Measurements from ENCODE around the gene C10orf105. TPM values are rescaled to one million over a fixed set of nuclear protein-coding genes. Genes with fewer than 3 reads are reported as not detected.
A peak's percentile ranks its signal among the peaks of the same experiment; 100 is the strongest.

C10orf105 gene
- total and polyA plus RNA-seq, 2 donors (not counting 1 experiment from before 2014, with no cell fraction given): under 0.01 to 0.14 TPM

DNA sequence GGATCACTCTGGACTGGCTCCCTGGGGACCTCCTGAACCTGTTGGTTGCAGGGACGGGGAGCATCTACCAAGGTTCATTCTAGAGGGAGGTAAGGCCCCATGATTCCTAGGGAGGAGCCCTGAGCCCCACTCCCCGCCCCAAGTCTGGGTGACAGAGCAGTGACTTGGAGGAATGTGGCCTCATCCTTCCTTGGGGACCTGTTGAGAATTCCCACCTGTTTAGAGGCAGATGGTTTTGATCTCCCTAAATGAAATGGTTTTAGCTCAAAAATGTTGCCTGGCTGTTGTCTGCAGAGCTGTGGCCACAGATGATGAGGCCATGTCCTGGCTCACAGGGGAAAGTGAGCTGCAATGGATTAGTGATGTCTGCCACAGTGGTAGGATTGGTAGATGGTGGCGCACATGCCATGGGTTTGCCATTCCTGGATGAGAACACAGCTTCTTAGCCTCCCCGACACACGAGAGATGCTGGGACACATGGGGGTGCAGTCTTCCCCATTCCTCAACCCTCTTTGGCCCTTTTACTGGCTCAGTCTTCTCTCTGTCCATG, 12.3 kb downstream of the C10orf105 start:
- Histone ChIP-seq H3K4me2 (ENCODE audit: extremely low read depth, insufficient read depth, low read length) (no peak overlapping the region), H3K79me2 (ENCODE audit: control insufficient read depth, insufficient read depth, low read length) (no peaks in the 10 kb centered on the region), H3K9ac (ENCODE audit: insufficient read depth, low read length) (no peak overlapping the region), H3K4me1 (ENCODE audit: control insufficient read depth, extremely low read depth, insufficient read depth, low read length) (no peaks in the 10 kb centered on the region), H3K9me3 (ENCODE audit: control insufficient read depth, insufficient read depth, low read depth, low read length) (no peaks in the 10 kb centered on the region), H3K27ac (ENCODE audit: insufficient read depth, low read length) (no peak overlapping the region), H3K4me3 (replicated peaks in 1 of 4; ENCODE audit: control extremely low read depth in 1 of 4, insufficient read depth in 1 of 4, low read depth in 3 of 4, low read length in 4 of 4) (no peak overlapping the region), H3K27me3 (ENCODE audit: control insufficient read depth, insufficient read depth, low read length) (peaks cover 12% of the 10 kb centered on the region), H3K36me3 (ENCODE audit: control insufficient read depth, insufficient read depth, low read length) (no peaks in the 10 kb centered on the region), H4K20me1 (ENCODE audit: control insufficient read depth, extremely low read depth, insufficient read depth, low read length) (no peaks in the 10 kb centered on the region), H2AFZ (ENCODE audit: low read length) (no peak overlapping the region)
- DNase-seq (ENCODE audit: low read depth in 2 of 2): no peak
- TF ChIP-seq CTCF (conservative IDR thresholded peaks at IDR 0.05 in 1 of 2, IDR thresholded peaks at IDR 0.05 in 1 of 2; ENCODE audit: low read depth in 1 of 2, low read length in 2 of 2) (no peak), EZH2 (IDR thresholded peaks at IDR 0.05; ENCODE audit: low read length, missing control alignments) (no peak)

- Histone ChIP-seq H3K27me3 (ENCODE audit: control insufficient read depth, insufficient read depth, low read length) (peaks cover 12% of the 10 kb centered on the region), H3K9ac (ENCODE audit: insufficient read depth, low read length) (no peak overlapping the region), H3K4me2 (ENCODE audit: extremely low read depth, insufficient read depth, low read length) (no peak overlapping the region), H3K79me2 (ENCODE audit: control insufficient read depth, insufficient read depth, low read length) (no peaks in the 10 kb centered on the region), H3K36me3 (ENCODE audit: control insufficient read depth, insufficient read depth, low read length) (no peaks in the 10 kb centered on the region), H3K4me1 (ENCODE audit: control insufficient read depth, extremely low read depth, insufficient read depth, low read length) (no peaks in the 10 kb centered on the region), H2AFZ (ENCODE audit: low read length) (no peak overlapping the region), H3K9me3 (ENCODE audit: control insufficient read depth, insufficient read depth, low read depth, low read length) (no peaks in the 10 kb centered on the region), H3K27ac (ENCODE audit: insufficient read depth, low read length) (no peak overlapping the region), H4K20me1 (ENCODE audit: control insufficient read depth, extremely low read depth, insufficient read depth, low read length) (no peaks in the 10 kb centered on the region), H3K4me3 (replicated peaks in 1 of 4; ENCODE audit: control extremely low read depth in 1 of 4, insufficient read depth in 1 of 4, low read depth in 3 of 4, low read length in 4 of 4) (no peak overlapping the region)
- DNase-seq (ENCODE audit: low read depth in 2 of 2): no peak
- no peak for TF ChIP-seq CTCF (conservative IDR thresholded peaks at IDR 0.05 in 1 of 2, IDR thresholded peaks at IDR 0.05 in 1 of 2; ENCODE audit: low read depth in 1 of 2, low read length in 2 of 2)
- no peak for TF ChIP-seq EZH2 (IDR thresholded peaks at IDR 0.05; ENCODE audit: low read length, missing control alignments)
These were observed 13.1 kb downstream of the C10orf105 start for GRCh38 chr10:71706216-71707121.

- Histone ChIP-seq H3K79me2 (ENCODE audit: control insufficient read depth, insufficient read depth, low read length) (no peaks in the 10 kb centered on the region), H4K20me1 (ENCODE audit: control insufficient read depth, extremely low read depth, insufficient read depth, low read length) (no peaks in the 10 kb centered on the region), H3K4me2 (ENCODE audit: extremely low read depth, insufficient read depth, low read length) (no peak overlapping the region), H3K27ac (ENCODE audit: insufficient read depth, low read length) (no peak overlapping the region), H3K36me3 (ENCODE audit: control insufficient read depth, insufficient read depth, low read length) (no peaks in the 10 kb centered on the region), H3K4me3 (replicated peaks in 1 of 4; ENCODE audit: control extremely low read depth in 1 of 4, insufficient read depth in 1 of 4, low read depth in 3 of 4, low read length in 4 of 4) (no peak overlapping the region), H3K27me3 (ENCODE audit: control insufficient read depth, insufficient read depth, low read length) (peaks cover 12% of the 10 kb centered on the region), H3K9ac (ENCODE audit: insufficient read depth, low read length) (no peak overlapping the region), H3K9me3 (ENCODE audit: control insufficient read depth, insufficient read depth, low read depth, low read length) (no peaks in the 10 kb centered on the region), H3K4me1 (ENCODE audit: control insufficient read depth, extremely low read depth, insufficient read depth, low read length) (no peaks in the 10 kb centered on the region), H2AFZ (ENCODE audit: low read length) (no peak overlapping the region)
- TF ChIP-seq EZH2 (IDR thresholded peaks at IDR 0.05; ENCODE audit: low read length, missing control alignments) (no peak), CTCF (conservative IDR thresholded peaks at IDR 0.05 in 1 of 2, IDR thresholded peaks at IDR 0.05 in 1 of 2; ENCODE audit: low read depth in 1 of 2, low read length in 2 of 2) (peak in 1 of 2 donors; percentile 2)
- DNase-seq (ENCODE audit: low read depth in 2 of 2): no peak
These were observed 14.0 kb downstream of the C10orf105 start for GRCh38 chr10:71705582-71705981.

Measured in fibroblast of lung (primary cell).